HL-60 (cell line): ENCODE results near the gene PLOD3.
A peak's percentile ranks its signal among the peaks of the same experiment; 100 is the strongest.

Experiments used
- DNase-seq, 2 experiments: peaks; one replicate each; pipeline ENCODE4 v3.0.0-alpha.2; 2010 to 2020; ENCODE audit warnings: low read depth in 1 of 2, low spot score in 1 of 2
- H3K27ac ChIP-seq: fragments of 250-450 bp; sonication (Bioruptor Pico); replicated peaks from 2 replicates; pipeline ENCODE4 v1.5.1; 2020; ENCODE audit warnings: mild to moderate bottlenecking, moderate library complexity
- H3K27me3 ChIP-seq: fragments of 250-450 bp; sonication (Bioruptor Pico); 2 replicates; pipeline ENCODE4 v1.5.1; 2021; ENCODE audit warnings: mild to moderate bottlenecking, moderate library complexity; ENCODE audit not compliant: insufficient read depth, poor library complexity, severe bottlenecking
- H3K4me3 ChIP-seq: replicated peaks from 2 replicates; pipeline ENCODE4 v1.5.1; 2011; ENCODE audit warnings: mild to moderate bottlenecking, control low read depth, low read length; ENCODE audit not compliant: insufficient read depth
- GABPA ChIP-seq: IDR thresholded peaks from 2 replicates; pipeline ENCODE4 v1.6.1; 2012; ENCODE audit warnings: low read depth
- POLR2AphosphoS5 ChIP-seq: IDR thresholded peaks from 2 replicates; pipeline ENCODE4 v1.6.1; 2012; ENCODE audit warnings: low read depth
- SPI1 ChIP-seq: IDR thresholded peaks from 2 replicates; pipeline ENCODE4 v1.6.1; 2012; ENCODE audit warnings: low read depth, mild to moderate bottlenecking, borderline replicate concordance
- TF ChIP-seq, protein P1 (sequence below): IDR thresholded peaks from one replicate; pipeline ENCODE4 v1.5.1; 2011; ENCODE audit warnings: low read length, control low read depth, inconsistent platforms; ENCODE audit not compliant: insufficient read depth
- TF ChIP-seq, protein P2 (sequence below): IDR thresholded peaks from 2 replicates; pipeline ENCODE4 v1.6.1; 2012; ENCODE audit warnings: low read depth; ENCODE audit not compliant: insufficient replicate concordance

PLOD3 gene

DNA sequence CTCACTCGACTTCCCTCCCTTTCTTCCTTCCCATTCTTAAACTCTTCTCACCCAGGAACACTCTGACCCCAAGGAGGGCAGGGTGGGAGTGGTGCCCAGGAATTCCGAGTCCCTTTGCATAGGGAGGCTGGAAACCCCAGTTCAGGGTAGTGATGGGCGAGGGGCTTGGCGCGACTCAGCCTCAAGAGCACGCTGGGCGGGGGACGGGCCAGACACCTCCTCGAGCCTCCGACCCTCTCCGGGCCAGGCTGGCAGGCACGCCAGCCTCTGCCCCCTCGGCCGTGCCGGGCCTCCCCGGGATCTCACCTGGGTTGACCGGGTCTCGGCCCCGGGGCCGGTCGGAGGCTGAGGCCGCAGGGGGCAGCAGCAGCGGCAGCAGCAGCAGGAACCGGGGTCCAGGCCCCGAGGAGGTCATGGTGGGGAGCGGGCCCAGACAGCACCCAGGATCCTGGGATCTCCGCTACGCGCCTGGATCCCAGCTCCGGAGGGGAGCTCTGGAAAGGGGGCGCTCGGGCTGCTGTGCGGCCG lies 457 bp downstream of the PLOD3 start:
- H3K27ac ChIP-seq: peak overlapping the region; percentile 79
- H3K4me3 ChIP-seq: peak overlapping the region; percentile 94
- DNase-seq: peak in 1 of 2 experiments; percentile 48
- H3K27me3 ChIP-seq: no peaks in the 10 kb centered on the region
- no peak for TF ChIP-seq SPI1
- TF ChIP-seq, protein P1, sequence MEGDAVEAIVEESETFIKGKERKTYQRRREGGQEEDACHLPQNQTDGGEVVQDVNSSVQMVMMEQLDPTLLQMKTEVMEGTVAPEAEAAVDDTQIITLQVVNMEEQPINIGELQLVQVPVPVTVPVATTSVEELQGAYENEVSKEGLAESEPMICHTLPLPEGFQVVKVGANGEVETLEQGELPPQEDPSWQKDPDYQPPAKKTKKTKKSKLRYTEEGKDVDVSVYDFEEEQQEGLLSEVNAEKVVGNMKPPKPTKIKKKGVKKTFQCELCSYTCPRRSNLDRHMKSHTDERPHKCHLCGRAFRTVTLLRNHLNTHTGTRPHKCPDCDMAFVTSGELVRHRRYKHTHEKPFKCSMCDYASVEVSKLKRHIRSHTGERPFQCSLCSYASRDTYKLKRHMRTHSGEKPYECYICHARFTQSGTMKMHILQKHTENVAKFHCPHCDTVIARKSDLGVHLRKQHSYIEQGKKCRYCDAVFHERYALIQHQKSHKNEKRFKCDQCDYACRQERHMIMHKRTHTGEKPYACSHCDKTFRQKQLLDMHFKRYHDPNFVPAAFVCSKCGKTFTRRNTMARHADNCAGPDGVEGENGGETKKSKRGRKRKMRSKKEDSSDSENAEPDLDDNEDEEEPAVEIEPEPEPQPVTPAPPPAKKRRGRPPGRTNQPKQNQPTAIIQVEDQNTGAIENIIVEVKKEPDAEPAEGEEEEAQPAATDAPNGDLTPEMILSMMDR: no peak
- no peak for TF ChIP-seq GABPA
- TF ChIP-seq, protein P2, sequence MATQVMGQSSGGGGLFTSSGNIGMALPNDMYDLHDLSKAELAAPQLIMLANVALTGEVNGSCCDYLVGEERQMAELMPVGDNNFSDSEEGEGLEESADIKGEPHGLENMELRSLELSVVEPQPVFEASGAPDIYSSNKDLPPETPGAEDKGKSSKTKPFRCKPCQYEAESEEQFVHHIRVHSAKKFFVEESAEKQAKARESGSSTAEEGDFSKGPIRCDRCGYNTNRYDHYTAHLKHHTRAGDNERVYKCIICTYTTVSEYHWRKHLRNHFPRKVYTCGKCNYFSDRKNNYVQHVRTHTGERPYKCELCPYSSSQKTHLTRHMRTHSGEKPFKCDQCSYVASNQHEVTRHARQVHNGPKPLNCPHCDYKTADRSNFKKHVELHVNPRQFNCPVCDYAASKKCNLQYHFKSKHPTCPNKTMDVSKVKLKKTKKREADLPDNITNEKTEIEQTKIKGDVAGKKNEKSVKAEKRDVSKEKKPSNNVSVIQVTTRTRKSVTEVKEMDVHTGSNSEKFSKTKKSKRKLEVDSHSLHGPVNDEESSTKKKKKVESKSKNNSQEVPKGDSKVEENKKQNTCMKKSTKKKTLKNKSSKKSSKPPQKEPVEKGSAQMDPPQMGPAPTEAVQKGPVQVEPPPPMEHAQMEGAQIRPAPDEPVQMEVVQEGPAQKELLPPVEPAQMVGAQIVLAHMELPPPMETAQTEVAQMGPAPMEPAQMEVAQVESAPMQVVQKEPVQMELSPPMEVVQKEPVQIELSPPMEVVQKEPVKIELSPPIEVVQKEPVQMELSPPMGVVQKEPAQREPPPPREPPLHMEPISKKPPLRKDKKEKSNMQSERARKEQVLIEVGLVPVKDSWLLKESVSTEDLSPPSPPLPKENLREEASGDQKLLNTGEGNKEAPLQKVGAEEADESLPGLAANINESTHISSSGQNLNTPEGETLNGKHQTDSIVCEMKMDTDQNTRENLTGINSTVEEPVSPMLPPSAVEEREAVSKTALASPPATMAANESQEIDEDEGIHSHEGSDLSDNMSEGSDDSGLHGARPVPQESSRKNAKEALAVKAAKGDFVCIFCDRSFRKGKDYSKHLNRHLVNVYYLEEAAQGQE: no peak
- TF ChIP-seq POLR2AphosphoS5: no peak

DNA sequence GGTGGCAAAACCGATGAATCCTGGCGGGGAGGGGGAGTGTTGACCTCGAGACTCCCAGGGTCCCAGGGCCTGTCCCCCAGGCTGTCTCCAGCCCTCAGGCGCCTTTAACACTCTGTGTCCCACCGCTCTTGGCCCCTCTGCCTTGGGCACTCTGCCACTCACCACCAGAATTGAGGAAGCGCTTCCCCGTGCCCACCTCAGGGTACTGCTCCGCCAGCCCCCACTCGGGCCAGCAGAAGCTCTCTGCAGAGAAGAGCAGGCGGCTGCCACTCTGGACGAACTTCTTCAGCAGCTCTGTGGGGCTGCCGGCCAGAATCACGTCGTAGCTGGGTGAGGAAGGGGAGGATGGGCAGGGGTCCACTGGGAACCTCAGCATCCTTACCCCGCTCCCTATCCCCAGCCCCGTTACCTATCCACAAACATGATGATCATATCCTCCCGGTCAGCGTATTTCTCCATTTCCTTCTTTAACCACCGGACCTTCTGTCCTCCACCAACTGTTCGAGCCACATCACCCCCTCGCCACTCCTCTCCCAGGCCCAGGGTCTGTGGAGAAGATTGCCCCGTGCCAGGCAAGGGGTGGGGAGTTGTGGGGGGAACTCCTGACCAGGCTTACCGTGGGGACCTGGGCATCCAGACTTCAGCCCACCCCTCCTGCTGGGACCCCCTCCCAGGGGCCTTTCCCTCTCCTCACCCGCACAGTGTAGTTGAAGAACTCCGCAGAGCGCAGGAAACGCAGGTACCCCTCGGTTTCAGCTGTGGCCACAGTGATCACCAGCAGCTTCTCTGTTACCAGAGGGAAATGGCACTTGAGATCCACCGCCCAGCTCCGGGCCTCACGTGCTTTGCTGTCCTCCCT lies 1.2 kb downstream of the PLOD3 start:
- no peaks in the 10 kb centered on the region for H3K27me3 ChIP-seq
- DNase-seq: peak in 1 of 2 experiments; percentile 45
- H3K27ac ChIP-seq: peak overlapping the region; percentile 79
- TF ChIP-seq, protein P1: no peak
- no peak; the same call in 1 of the 2 replicates for TF ChIP-seq SPI1
- TF ChIP-seq, protein P2: no peak
- TF ChIP-seq POLR2AphosphoS5: no peak
- TF ChIP-seq GABPA: no peak
- H3K4me3 ChIP-seq: peak overlapping the region; percentile 94

DNA sequence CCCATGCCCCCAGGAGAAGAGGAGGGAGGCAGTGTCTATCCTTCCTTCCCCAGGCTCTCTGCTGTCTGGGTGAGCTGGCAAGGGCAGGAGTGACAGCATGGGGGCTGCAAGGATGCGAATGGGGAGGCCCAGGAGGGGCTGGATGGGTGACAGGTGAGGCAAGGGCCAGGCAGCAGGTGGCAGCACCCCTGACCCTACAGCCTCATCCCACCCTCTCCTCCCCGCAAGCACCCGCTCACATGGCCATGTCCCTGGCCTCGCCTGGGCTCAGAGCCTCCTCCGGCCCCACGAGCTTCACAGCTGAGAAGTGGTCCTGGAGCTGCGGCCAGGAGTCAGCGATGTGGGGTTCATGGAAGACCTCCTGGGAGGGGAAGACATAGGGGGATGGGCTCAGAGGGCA lies 5.4 kb downstream of the PLOD3 start:
- Histone ChIP-seq H3K27ac (no peak overlapping the region), H3K27me3 (no peaks in the 10 kb centered on the region), H3K4me3 (no peak overlapping the region)
- no peak for DNase-seq
- TF ChIP-seq POLR2AphosphoS5 (no peak), GABPA (no peak), SPI1 (no peak)
- TF ChIP-seq, protein P2: no peak
- TF ChIP-seq, protein P1: no peak
